Hematopoietic multipotent progenitor cell treated with erythropoietin and hydrocortisone succinate and interleukin-3 and kit ligand, for 17 days (in vitro differentiated cells): ENCODE data around the gene SARS2.
A peak's percentile ranks its signal among the peaks of the same experiment; 100 is the strongest.
"Not testable (repeated sequence)": the region's sequence is repeated elsewhere in the genome, so short reads cannot be mapped to it uniquely, and the experiment has no call there.

ENCODE experiments used
- DNase-seq: peaks from one replicate; pipeline ENCODE4 v3.0.0-alpha.2; 2015; ENCODE audit warnings: low spot score

The SARS2 gene

GRCh38 chr19:38892841-38893240 lies 37.7 kb downstream of the SARS2 start:
- no peak for DNase-seq

- no peak for DNase-seq
Measured at GRCh38 chr19:38891771-38892170, 38.8 kb downstream of the SARS2 start.

- DNase-seq, result no peak
Measured at GRCh38 chr19:38890686-38891085, 39.9 kb downstream of the SARS2 start.

- no peak for DNase-seq
Measured at GRCh38 chr19:38889803-38890202, 40.8 kb downstream of the SARS2 start.

- DNase-seq, result no peak
Measured at GRCh38 chr19:38888876-38889275, 41.7 kb downstream of the SARS2 start.

- not testable (repeated sequence) for DNase-seq
Measured at GRCh38 chr19:38884691-38885090, 45.9 kb downstream of the SARS2 start.

GRCh38 chr19:38883286-38883685 lies 47.3 kb downstream of the SARS2 start:
- DNase-seq, result no peak

GRCh38 chr19:38880882-38881609 lies 49.5 kb downstream of the SARS2 start:
- no peak for DNase-seq

- no peak for DNase-seq
Measured at GRCh38 chr19:38880076-38880881, 50.3 kb downstream of the SARS2 start.

- no peak for DNase-seq
Measured at GRCh38 chr19:38879400-38879751, 51.2 kb downstream of the SARS2 start.

GRCh38 chr19:38878575-38879399 lies 51.8 kb downstream of the SARS2 start:
- DNase-seq, result no peak

- no peak for DNase-seq
Measured at GRCh38 chr19:38877781-38878574, 52.6 kb downstream of the SARS2 start, which contains the start of gene RINL. RINL (minus strand) TSS chr19:38878275; CDS start chr19:38876742, 1,533 bp downstream.

- DNase-seq, result no peak
Measured at GRCh38 chr19:38875656-38876395, 54.7 kb downstream of the SARS2 start.

GRCh38 chr19:38873400-38873799 lies 57.2 kb downstream of the SARS2 start:
- DNase-seq, result not testable (repeated sequence)

- DNase-seq, result no peak
Measured at GRCh38 chr19:38870612-38871011, 60.0 kb downstream of the SARS2 start.

GRCh38 chr19:38869836-38870607 lies 60.5 kb downstream of the SARS2 start:
- peak; percentile 92 for DNase-seq

GRCh38 chr19:38869160-38869835 lies 61.3 kb downstream of the SARS2 start:
- DNase-seq, result no peak

- no peak for DNase-seq
Measured at GRCh38 chr19:38868551-38868950, 62.0 kb downstream of the SARS2 start.

- no peak for DNase-seq
Measured at GRCh38 chr19:38867171-38867780, 63.3 kb downstream of the SARS2 start.
